Stimulated activated CD4-positive, alpha-beta T cell treated with anti-CD3 and anti-CD28 coated beads, TNF-alpha, amount 100 ng/mL, for 48 hours (primary cell): Measurements from ENCODE around the gene SYT8.
"Not testable (repeated sequence)": the region's sequence is repeated elsewhere in the genome, so short reads cannot be mapped to it uniquely, and the experiment has no call there.

Experiments
- DNase-seq, 3 donors: peaks; one replicate each; pipeline ENCODE4 v3.0.0-alpha.2; 2020; ENCODE audit warnings: low read depth in 3 of 3

Gene SYT8, protein sequence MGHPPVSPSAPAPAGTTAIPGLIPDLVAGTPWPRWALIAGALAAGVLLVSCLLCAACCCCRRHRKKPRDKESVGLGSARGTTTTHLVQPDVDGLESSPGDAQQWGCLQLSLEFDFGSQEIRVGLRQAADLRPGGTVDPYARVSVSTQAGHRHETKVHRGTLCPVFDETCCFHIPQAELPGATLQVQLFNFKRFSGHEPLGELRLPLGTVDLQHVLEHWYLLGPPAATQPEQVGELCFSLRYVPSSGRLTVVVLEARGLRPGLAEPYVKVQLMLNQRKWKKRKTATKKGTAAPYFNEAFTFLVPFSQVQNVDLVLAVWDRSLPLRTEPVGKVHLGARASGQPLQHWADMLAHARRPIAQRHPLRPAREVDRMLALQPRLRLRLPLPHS

DNA sequence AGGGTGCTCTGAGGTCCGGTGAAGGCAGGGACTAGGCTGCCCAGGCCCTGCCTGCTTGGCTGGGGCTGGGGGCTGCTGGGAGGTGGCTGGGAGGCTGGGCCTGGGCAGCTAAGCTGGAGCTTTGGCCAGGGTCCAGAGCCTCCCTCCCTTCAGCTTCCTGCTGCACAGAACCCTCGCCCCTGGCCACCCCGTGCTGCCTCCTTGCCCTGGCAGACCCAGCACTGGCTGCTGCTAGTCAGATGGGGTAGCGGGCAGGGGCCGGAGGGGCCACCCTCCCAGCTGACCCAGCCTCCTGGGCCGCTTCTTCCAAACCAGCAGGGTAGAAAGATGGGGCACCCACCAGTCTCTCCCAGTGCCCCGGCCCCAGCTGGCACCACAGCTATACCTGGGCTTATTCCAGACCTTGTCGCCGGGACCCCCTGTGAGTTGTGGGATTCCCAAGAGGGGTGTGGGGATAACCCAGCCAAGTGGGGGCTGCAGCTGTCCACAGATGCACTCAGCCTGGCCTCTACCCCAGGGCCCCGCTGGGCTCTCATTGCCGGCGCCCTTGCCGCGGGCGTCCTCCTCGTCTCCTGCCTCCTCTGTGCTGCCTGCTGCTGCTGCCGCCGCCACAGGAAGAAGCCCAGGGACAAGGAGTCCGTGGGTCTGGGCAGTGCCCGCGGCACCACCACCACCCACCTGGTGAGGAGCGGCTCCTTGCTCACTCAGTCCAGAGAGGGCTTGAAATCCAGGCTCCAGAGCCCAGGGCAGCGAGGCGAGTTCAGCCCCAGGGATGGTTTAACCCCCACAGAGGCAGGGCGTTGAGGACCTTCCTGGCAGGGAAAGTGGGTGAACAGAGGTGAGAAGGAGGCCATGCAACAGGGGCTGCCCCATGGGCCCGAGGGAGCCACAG lies at the start of gene SYT8:
Gene SYT8 (plus strand): TSS at position 212 of the 892 bp plus-strand sequence. CDS start 116 bp downstream, at position 328.
- DNase-seq: no peak

DNA sequence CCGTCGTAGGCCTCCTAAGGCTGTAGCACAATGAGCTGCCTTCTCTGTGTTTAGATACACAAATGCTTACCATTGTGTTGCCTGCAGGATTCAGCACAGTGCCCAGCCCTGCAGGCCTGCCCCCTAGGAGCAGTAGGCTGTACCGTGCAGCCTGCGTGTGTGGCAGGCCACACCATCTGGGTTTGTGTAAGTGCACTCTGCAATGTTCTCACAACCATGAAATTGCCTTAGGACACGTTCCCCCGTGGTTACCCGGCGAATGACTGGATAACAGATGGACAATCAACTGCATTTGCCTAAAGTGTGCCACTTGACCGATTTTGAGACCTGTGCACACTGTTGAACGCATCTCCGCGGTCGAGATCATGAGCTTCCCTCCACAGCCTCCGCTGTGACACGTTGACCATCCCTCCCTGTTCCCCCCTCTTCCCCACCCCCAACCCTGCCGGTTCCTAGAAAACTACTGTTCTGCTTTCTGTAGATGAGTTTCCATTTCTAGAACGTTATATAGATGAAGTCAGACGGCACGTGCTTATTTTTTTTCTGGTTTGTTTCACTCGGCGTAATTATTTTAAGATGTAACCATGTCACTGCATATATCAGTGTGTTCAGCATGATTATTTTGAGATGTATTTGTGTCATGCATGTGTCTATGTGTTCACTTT lies 48.9 kb upstream of the SYT8 start:
- no peak for DNase-seq

DNA sequence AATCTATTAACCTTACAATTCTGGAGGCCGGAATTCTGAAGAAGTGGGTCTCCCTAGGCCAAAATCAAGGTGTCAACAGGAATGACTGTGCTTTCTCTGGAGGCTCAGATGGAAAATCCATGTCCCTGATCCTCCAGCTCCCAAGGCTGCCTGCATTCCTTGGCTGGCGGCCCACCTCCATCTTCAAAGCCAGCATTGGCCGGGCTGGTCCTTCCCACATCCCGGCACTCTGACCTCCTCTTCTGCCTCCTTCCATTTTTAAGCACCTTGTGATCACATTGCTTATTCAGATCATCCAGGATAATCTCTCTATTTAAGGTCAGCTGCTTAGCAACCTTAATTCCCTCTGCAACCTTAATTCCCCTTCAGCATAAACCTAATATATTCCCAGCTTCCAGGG lies 48.3 kb upstream of the SYT8 start:
- no peak for DNase-seq

DNA sequence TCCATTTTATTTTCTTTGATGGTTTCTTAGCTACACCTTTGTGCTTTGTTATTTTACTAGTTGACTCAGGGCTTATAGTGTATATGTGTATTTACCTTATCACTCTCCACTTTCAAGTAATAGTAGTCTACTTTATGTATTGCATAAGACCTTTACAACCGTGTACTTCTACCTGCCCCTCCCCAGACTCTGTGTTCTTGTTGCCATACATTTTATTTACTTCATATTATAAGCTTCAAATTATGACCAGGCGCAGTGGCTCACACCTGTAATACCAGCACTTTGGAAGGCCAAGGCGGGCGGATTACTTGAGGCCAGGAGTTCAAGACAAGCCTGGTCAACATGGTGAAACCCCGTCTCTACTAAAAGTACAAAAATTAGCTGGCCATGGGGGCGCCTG lies 42.9 kb upstream of the SYT8 start:
- DNase-seq: no peak

DNA sequence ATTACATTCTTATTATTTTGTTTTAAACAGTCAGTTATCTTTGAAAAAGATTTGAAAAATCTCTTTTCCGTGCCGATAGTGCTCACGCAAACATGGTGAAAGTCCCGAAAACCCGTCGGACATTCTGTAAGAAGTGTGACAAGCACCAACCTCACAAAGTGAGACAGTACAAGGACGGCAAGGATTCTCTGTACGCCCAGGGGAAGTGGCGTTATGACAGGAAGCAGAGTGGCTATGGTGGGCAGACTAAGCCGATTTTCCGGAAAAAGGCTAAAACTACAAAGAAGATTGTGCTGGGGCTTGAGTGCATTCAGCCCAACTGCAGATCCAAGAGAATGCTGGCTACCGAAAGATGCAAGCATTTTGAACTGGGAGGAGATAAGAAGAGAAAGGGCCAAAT lies 42.3 kb upstream of the SYT8 start:
- no peak for DNase-seq

DNA sequence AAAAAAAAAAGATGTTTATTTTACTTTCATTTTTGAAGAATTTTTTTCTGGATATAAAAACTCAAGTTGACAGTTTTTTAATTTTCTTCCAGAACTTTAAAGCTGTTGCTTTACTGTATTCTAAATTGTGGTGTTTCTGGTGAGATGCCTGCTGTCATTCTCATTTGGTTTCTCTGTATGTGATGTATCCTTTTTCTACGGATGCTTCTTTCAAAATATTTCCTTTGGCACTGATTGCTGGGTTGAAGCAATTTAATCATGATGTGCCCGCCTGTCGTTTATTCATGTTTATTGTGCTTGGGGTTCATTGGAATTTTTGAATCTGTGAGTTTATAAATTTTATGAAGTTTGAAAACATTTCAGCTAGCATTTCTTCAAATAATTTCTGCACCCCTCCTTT lies 41.7 kb upstream of the SYT8 start:
- DNase-seq: no peak

DNA sequence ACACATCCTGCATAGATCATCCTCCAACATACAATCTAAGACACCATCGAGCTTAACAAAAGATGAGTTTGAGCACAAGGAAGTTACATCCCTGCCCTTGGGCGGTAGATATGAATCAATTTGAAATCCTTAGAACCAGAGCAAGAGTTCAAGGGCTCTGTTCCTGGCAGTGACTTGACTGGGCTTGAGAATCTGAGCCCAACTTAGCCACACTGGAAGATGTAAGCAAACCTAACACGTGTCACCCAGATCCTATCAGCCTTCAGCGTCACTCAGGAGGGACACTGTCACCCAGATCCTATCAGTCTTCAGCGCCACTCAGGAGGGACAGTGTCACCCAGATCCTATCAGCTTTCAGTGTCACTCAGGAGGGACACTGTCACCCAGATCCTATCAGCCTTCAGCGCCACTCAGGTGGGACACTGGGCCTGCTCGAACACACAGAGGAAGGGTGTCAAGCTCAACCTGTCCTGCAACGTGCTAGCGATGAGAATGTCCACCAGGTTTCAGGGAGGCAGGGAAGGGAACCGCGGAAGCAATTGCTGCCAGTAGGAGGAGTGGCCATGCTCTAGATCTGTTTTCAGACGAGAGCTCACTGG lies 38.3 kb upstream of the SYT8 start:
- no peak for DNase-seq

DNA sequence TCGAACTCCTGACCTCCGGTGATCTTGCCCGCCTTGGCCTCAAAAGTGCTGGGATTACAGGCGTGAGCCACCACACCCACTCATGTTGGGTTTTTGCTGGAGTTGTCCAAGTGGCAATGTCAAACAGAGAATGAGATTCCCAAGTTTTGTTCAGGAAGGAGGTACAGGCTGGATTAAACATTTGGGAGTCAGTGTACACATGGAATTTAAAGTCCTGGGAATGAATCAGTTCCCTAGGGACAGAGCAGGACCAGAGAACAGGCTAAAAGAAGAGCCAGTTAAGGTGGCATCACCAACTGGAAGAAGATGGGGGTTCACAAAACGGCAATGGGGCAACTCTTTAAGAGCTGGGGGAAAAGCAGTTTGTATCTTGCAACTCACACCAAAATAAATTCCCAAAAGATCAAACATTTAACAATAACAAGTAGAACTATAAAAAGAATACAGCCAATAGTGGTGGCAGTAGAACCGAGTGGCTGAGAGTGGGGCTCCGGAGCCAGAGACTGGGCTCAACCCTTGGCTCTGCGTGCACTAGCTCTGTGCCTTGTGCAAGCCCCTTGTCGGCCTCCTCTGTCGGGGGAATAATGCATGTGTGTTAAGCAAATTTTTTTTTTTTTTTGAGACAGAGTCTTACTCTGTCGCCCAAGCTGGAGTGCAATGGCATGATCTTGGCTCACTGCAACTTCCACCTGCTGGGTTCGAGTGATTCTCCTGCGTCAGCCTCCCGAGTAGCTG lies 37.2 kb upstream of the SYT8 start:
- DNase-seq: no peak

DNA sequence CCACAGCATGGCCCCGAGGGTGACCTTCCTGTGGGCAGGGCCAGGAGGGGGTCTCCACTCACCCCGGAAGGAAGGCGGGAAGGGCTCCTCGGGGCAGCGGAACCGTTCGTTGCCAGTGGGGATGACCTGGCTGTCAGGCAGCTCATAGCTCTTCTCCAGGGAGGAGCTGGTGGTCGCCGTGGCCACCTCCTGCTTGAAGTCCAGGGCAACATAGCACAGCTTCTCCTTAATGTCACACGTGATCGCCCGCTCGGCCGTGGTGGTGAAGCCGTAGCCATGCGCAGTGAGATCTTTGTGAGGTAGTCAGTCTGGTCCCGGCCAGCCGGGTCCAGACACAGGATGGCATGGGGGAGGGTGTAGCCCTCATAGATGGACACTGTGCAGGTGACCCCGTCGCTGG lies 31.5 kb upstream of the SYT8 start:
- DNase-seq: no peak

DNA sequence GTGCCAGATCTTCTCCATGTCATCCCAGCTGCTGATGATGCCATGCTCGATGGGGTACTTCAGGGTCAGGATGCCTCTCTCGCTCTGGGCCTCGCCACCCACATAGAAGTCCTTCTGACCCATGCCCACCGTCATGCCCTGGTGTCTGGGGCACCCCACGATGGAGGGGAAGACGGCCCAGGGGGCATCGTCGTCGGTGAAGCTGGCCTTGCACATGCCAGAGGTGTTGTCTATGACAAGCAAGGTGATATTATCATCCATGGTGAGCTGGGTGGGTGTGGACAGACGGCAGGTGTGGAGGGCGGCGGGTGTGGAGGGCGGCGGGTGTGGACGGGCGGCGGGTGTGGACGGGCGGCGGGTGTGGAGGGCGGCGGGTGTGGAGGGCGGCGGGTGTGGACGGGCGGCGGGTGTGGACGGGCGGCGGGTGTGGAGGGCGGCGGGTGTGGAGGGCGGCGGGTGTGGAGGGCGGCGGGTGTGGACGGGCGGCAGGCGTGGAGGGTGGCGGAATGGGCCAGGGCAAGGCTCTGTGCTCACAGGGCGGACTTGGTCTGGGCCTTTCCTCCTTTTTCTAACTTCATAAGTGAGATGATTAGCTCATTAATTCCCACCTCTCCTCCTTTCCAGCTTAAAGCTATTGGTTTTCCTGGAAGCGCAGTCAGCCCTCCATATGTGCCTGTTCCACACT lies 30.8 kb upstream of the SYT8 start:
- not testable (repeated sequence) for DNase-seq

DNA sequence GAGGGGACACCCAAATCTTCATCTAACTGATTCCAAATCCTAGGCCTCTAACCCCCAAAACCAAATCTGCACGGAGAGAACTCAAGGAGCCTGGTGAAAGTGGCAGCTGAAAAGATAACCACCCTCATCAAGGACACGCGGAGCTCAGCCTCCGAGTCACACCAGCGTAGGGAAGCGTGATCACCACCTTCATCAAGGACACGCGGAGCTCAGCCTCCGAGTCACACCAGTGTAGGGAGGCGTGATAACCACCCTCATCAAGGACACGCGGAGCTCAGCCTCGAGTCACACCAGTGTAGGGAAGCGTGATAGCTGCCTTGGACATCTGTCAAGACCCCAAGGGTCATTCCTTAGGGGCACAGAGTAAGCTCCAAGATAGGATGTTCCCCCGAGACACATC lies 29.3 kb upstream of the SYT8 start:
- no peak for DNase-seq

DNA sequence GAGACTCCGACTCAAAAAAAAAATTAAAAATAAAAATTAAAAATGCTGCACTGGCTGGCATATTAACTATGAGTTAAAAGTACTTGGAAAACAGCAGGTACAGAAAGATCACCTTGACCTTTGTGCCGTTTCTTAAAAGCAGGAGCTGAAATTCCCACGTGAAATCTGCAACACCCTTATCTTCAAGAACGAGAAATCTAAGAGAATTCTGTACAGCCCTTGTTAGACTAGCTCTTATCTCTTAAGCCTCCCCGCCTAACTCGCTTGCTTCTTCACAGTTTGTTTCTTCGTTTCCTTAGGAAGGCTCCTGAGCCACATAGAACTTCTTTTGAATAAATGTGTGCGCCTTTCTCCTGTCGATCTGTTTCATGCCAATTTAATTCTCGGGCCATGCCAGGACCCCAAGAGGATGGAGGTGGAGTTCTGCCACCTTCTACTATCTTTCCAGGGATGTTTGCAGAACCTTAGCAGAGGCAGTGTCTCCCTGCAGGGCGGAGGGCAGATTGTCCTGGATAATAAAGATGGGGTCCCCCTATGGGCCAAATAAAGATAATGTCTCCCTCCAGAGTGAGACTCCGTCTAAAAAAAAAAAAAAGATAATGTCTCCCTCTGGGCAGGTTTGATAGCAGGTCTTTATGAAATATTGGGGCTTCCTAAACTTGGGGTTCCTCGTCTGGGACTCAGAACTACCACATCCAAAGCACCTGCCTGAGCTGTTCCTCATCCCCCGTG lies 27.4 kb upstream of the SYT8 start:
- DNase-seq: no peak

DNA sequence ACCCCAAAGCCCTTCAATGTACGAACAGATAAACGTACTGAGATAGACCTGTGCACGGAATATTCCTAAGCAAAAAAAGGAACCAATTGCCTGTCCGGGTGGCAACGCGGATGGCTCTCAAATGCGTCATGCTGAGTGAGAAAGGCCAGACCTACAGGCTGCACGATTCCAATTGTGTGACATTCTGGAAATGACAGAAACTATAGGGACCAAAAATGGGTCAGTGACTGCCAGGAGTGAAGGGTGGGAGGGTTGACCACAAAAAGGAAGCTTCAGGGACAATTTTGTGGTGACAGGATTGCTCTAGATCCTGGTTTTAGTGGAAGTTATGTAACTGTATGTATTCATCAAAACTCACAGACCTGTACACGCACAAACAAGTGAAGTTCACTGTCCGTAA lies 24.0 kb upstream of the SYT8 start:
- no peak for DNase-seq

DNA sequence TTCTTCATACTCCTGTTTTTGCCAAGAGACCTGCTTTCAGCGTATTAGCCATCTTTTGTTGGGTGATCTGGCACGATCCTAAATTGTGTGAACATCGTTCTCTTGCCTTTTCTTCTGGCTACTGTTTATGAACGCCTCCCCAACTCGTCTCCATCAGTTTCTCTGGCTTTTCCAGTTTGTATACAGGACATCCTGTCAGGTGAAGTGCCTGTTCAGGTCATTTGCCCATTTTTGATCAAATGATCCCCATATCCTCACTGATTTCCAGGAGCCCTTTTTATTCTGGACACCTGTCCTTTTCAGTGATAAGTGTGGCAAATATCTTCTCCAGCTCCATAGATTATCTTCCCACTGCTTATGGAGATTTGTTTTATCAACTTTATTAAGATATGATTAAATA lies 22.5 kb upstream of the SYT8 start:
- DNase-seq: no peak

DNA sequence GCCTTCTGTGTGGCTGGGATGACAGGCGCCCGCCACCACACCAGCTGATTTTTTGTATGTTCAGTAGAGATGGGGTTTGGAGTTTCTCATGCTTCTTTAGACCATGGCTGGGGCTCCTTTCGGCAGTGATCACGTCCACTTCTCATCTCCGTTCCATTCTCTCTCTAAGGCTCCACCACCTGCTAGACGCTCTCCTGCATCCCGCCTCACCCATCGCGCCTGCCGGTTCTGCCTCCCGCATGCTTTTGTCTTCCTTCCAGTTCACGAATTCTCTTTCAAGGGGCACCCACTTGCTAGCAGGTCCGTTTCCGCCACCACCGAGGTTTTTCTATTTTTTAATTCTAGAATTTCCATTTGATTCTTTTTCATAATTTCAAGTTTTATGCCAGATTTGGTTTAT lies 22.0 kb upstream of the SYT8 start:
- no peak for DNase-seq

DNA sequence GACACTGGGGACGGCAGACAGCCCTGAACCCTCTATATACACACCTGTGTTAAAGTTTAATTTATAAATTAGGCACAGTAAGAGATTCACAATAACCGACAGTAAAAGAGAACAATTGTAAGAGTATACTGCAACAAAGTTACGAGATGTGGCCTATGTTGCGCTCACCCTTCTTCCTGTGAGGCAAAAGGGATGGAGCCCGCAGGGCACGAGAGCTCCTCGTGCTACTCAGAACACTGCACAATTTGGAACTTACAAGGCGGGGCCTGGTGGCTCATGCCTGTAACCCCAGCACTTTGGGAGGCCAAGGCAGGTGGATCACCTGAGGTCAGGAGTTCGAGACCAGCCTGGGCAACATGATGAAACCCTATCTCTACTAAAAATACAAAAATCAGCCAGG lies 21.4 kb upstream of the SYT8 start:
- not testable (repeated sequence) for DNase-seq

DNA sequence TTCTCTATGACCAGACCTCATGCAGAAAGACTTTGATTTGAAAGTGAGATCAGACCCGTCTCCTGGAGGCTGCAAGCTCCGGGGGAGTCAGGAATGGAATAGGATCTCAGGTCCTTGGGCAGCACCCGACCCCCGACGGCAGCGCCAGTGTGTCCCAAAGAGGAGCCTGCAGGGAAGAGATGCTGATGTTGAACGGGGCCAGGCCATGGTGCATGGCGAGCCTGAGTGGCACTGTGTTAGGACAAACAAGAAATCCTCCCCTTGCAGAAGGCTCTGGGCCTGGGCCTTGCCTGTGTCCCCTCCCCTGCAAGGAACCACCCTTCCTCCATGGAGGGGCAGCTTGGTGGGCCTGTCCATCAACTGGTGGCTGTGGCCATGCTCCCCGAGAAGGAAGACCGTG lies 20.1 kb upstream of the SYT8 start:
- no peak for DNase-seq

DNA sequence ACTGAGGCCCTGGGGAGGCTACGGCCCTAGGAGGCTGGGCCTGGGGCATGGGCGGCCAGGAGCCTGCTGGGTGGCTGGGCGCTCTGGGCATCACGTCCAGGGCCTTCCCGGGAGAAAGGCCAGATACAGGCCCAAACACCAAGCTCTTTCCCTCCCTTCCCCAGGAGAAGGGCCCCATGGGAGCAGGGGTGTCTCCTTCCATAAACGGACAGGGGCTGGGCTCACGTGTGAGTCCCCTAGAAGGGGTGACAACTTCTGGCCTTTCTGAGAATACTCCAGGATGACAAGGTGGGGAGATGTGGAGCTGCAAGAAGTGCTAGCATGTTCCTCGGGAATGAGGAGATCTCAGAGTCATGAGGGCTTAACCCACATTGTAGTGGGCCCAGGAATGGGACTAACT lies 19.5 kb upstream of the SYT8 start:
- DNase-seq: no peak

DNA sequence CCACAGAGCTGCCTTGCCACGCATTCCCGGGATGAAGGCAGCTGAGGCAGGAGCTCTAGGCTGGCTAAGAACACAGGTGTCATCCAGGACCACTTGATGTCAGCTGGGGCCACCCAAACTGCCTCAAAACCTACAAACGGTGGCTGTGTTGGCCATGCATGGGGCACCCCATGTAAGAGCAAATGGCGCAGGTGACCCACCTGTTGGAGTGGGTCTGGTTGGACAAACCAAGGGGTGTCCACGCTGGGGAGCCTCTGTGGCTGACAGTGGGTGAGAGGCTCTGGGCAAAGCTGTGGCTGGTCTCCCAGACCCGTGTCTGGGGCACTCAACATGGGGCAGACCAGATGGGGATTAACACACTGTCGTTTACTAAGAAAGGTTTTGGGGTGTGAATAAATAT lies 19.0 kb upstream of the SYT8 start:
- DNase-seq: no peak

DNA sequence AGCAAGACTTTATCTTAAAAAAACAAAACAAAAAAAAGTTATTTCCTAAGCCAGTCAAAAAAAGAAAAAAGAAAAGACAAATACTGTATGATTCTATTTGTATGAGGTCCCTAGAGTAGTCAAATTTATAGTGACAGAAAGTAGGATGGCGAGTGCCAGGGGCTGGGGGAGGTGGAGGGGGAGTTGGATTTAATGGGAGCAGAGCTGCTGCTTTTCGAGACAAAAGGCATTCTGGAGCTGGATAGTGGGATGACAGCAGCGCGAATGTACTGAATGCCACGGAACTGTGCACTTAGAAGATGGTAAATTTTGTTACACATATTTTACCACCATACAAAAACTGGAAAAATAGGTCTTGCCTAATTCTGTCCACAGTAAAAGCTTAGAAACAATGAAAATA lies 17.8 kb upstream of the SYT8 start:
- no peak for DNase-seq
